HS-5 (cell line): ENCODE measurements around the gene SLC6A16.
"Not testable (repeated sequence)": the region's sequence is repeated elsewhere in the genome, so short reads cannot be mapped to it uniquely, and the experiment has no call there.

Experiments used
- DNase-seq: peaks from one replicate; pipeline ENCODE4 v3.0.0-alpha.2; 2012; ENCODE audit warnings: low read depth

SLC6A16 gene

GRCh38 chr19:49271080-49271753, 53.8 kb downstream of the SLC6A16 start:
- DNase-seq, result no peak

- DNase-seq, result not testable (repeated sequence)
Measured at GRCh38 chr19:49266409-49266808, 58.6 kb downstream of the SLC6A16 start.

GRCh38 chr19:49264258-49264657, 60.7 kb downstream of the SLC6A16 start:
- no peak for DNase-seq

DNA sequence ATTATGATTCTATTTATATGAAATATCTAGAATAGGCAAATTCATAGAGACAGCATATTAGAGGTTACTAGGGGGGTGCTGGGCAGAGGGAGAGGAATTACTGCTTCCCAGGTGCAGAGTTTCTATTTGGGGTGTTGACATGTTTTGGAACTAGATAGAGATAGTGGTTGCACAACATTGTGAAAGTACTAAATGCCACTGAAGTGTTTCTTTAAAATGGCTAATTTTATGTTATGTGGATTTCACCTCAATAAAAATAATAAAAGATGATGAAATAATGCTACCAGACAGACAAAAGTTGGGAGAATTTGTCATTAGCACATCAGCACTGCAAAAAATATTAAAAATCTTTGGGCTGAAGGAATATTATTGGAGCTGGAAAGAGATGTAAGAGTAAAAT, 63.4 kb downstream of the SLC6A16 start:
- no peak for DNase-seq

- no peak for DNase-seq
Measured at GRCh38 chr19:49256691-49257090, 68.3 kb downstream of the SLC6A16 start.

DNA sequence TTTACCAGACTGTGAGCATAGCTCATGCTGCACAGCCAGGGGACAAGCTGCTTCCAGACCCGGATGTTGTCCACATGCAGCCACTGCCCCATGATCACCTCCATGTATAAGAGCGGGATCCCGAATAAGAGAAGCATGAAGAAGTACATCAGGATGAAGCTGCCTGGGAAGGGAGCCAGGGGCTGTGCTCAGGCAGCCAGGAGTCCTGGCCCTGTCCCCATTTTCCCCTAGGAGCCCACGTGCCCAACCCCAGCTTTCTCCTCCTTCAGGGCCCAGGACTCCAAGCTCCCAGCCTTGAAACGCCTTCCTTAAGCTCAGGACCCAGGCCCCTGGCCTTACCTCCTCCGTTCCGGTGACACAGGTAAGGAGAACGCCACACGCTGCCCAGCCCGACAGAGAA, 69.3 kb downstream of the SLC6A16 start:
- no peak for DNase-seq

DNA sequence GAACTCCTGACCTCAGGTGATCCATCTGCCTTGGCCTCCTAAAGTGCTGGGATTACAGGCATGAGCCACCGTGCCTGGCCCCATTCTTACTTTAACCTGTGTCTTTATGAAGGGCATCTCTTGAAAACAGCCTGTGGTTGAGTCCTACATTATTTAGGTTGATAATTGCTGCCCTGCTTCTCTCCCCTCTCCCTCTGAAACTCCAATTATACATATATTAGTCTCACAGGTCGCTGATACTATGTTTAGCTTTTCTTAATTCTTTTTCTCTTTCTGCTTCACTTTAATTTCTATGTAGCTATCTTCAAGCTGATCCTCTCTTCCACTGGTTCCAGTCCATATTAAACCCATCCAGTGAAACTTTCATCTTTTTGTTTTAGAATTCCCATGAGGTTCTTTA, 75.1 kb downstream of the SLC6A16 start:
- DNase-seq, result no peak

DNA sequence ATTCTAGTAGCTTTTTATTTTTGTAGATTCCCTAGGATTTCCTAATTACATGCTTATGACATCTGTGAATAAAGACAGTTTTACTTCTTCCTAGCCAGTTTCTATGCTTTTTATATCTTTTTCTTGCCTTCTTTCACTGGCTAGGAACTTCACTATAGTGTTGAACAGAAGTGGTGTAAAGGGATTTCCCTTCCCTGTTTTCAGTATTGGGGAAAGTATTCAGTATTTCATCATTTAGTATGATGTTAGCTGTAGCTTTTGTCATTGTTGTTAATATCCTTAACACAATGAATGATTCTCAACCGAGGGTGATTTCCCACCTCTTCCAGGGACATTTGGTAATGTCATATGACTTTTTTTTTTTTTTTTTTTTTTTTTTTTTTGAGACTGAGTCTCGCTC, 77.3 kb downstream of the SLC6A16 start:
- DNase-seq, result no peak

GRCh38 chr19:49244256-49244655, 80.7 kb downstream of the SLC6A16 start:
- no peak for DNase-seq

GRCh38 chr19:49243726-49244125, 81.3 kb downstream of the SLC6A16 start:
- no peak for DNase-seq

GRCh38 chr19:49243129-49243528, 81.9 kb downstream of the SLC6A16 start:
- no peak for DNase-seq

DNA sequence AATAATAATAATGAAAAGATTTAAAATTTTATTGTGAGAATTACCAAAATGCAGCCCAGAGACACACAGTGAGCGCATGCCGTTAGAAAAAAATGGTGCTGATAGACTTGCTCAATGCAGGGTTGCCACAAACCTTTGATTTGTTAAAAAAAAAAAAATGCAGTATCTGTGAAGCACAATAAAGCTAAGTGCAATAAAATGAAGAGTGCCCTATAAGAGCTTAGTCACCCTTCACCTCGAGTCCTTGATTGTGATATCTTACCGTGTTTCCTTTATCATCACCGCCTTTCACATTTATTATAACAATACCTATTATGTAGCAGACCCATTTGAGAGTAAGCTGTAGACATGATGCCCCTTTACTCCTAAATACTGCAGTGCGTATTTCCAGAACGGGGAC, 83.2 kb downstream of the SLC6A16 start:
- no peak for DNase-seq
